Adipocyte (in vitro differentiated cells): Measurements from ENCODE around the gene C17orf113.
A peak's percentile ranks its signal among the peaks of the same experiment; 100 is the strongest.

Experiments
- DNase-seq: peaks from one replicate; pipeline ENCODE4 v3.0.0-alpha.2; 2015; ENCODE audit warnings: low read depth
- H3K27me3 ChIP-seq: replicated peaks from 2 replicates; pipeline ENCODE4 v1.7.0; 2013; ENCODE audit warnings: mild to moderate bottlenecking, low read length, moderate library complexity; ENCODE audit not compliant: control insufficient read depth, insufficient read depth
- H3K36me3 ChIP-seq: 2 replicates; pipeline ENCODE4 v1.7.0; 2013; ENCODE audit warnings: low read length, mild to moderate bottlenecking, moderate library complexity; ENCODE audit not compliant: control insufficient read depth, insufficient read depth, severe bottlenecking
- H3K4me1 ChIP-seq: 2 replicates; pipeline ENCODE4 v1.7.0; 2013; ENCODE audit warnings: mild to moderate bottlenecking, low read length, moderate library complexity; ENCODE audit not compliant: control insufficient read depth, insufficient read depth
- H3K4me3 ChIP-seq: 2 replicates; pipeline ENCODE4 v1.7.0; 2013; ENCODE audit warnings: mild to moderate bottlenecking, low read length, moderate library complexity
- H3K9ac ChIP-seq: 2 replicates; pipeline ENCODE4 v1.7.0; 2013; ENCODE audit warnings: mild to moderate bottlenecking, low read length, moderate library complexity
- H3K9me3 ChIP-seq: 2 replicates; pipeline ENCODE4 v1.7.0; 2013; ENCODE audit warnings: mild to moderate bottlenecking, low read length, moderate library complexity; ENCODE audit not compliant: control insufficient read depth

The C17orf113 gene

GRCh38 chr17:42050393-42051012 lies at the start of gene C17orf113:
C17orf113 (minus strand) TSS chr17:42050601; CDS start chr17:42043376, 7,225 bp downstream.
- Histone ChIP-seq H3K27me3 (peaks cover 58% of the 10 kb centered on the region), H3K4me1 (no peaks in the 10 kb centered on the region), H3K9me3 (no peaks in the 10 kb centered on the region), H3K9ac (peak within 1 kb of the TSS; percentile 25), H3K36me3 (no peaks in the 10 kb centered on the region), H3K4me3 (peak within 1 kb of the TSS; percentile 63)
- peak; percentile 66 for DNase-seq

- Histone ChIP-seq H3K4me3 (no peak overlapping the region), H3K36me3 (no peaks in the 10 kb centered on the region), H3K27me3 (peaks cover 43% of the 10 kb centered on the region), H3K9me3 (no peaks in the 10 kb centered on the region), H3K4me1 (peaks cover 3% of the 10 kb centered on the region), H3K9ac (no peak overlapping the region)
- no peak for DNase-seq
Measured at GRCh38 chr17:42098730-42099399, 48.5 kb upstream of the C17orf113 start.

- Histone ChIP-seq H3K9ac (no peak within 1 kb of the TSS), H3K36me3 (no peaks in the 10 kb centered on the region), H3K9me3 (no peaks in the 10 kb centered on the region), H3K4me3 (no peak within 1 kb of the TSS), H3K4me1 (peaks cover 3% of the 10 kb centered on the region), H3K27me3 (peaks cover 46% of the 10 kb centered on the region)
- peak; percentile 12 for DNase-seq
Measured at GRCh38 chr17:42097691-42098631, 47.6 kb upstream of the C17orf113 start, which contains the start of gene ZNF385C. ZNF385C (minus strand) TSS chr17:42098473; CDS start chr17:42063056, 35,417 bp downstream.

GRCh38 chr17:42096360-42097111 lies 46.1 kb upstream of the C17orf113 start:
- no peak for DNase-seq
- no peaks in the 10 kb centered on the region for H3K36me3 ChIP-seq
- H3K9me3 ChIP-seq: no peaks in the 10 kb centered on the region
- H3K27me3 ChIP-seq: peaks cover 51% of the 10 kb centered on the region
- no peak overlapping the region for H3K4me3 ChIP-seq
- H3K9ac ChIP-seq: no peak overlapping the region
- H3K4me1 ChIP-seq: no peaks in the 10 kb centered on the region

GRCh38 chr17:42094375-42095069 lies 44.1 kb upstream of the C17orf113 start:
- peaks cover 65% of the 10 kb centered on the region for H3K27me3 ChIP-seq
- DNase-seq: no peak

GRCh38 chr17:42092939-42093338 lies 42.5 kb upstream of the C17orf113 start:
- Histone ChIP-seq H3K9ac (no peak overlapping the region), H3K4me1 (no peaks in the 10 kb centered on the region), H3K9me3 (no peaks in the 10 kb centered on the region), H3K36me3 (no peaks in the 10 kb centered on the region), H3K27me3 (peaks cover 76% of the 10 kb centered on the region), H3K4me3 (no peak overlapping the region)
- no peak for DNase-seq

More at GRCh38 chr17:42094375-42095069, 44.1 kb upstream of the C17orf113 start:
- Histone ChIP-seq H3K4me1 (no peaks in the 10 kb centered on the region), H3K36me3 (no peaks in the 10 kb centered on the region), H3K9me3 (no peaks in the 10 kb centered on the region), H3K4me3 (no peak overlapping the region), H3K9ac (no peak overlapping the region)

GRCh38 chr17:42090964-42091790 lies 40.8 kb upstream of the C17orf113 start:
- peaks cover 63% of the 10 kb centered on the region for H3K27me3 ChIP-seq
- H3K9me3 ChIP-seq: no peaks in the 10 kb centered on the region
- H3K9ac ChIP-seq: no peak overlapping the region
- H3K36me3 ChIP-seq: no peaks in the 10 kb centered on the region
- no peak overlapping the region for H3K4me3 ChIP-seq
- no peak for DNase-seq
- no peaks in the 10 kb centered on the region for H3K4me1 ChIP-seq

- H3K4me3 ChIP-seq: no peak overlapping the region
- no peak overlapping the region for H3K9ac ChIP-seq
- H3K4me1 ChIP-seq: no peaks in the 10 kb centered on the region
- DNase-seq: no peak
- no peaks in the 10 kb centered on the region for H3K36me3 ChIP-seq
- H3K27me3 ChIP-seq: peaks cover 39% of the 10 kb centered on the region
- H3K9me3 ChIP-seq: no peaks in the 10 kb centered on the region
Measured at GRCh38 chr17:42088736-42089135, 38.3 kb upstream of the C17orf113 start.

- Histone ChIP-seq H3K9ac (no peak overlapping the region), H3K4me1 (no peaks in the 10 kb centered on the region), H3K27me3 (peaks cover 37% of the 10 kb centered on the region), H3K36me3 (no peaks in the 10 kb centered on the region), H3K4me3 (no peak overlapping the region), H3K9me3 (no peaks in the 10 kb centered on the region)
- no peak for DNase-seq
Measured at GRCh38 chr17:42087736-42088705, 37.6 kb upstream of the C17orf113 start.
